Right lobe of liver (tissue), 6 donors: ENCODE data around the gene SYNGAP1. TPM values are rescaled to one million over a fixed set of nuclear protein-coding genes. Genes with fewer than 3 reads are reported as not detected.

ENCODE experiments used
- ATAC-seq, 4 donors: fragments of 200-7000 bp; cut with Tn5 transposase; one replicate each; pipeline ENCODE4 v1.9.1; 2020; ENCODE audit warnings: mild to moderate bottlenecking in 4 of 4, moderate library complexity in 4 of 4
- DNase-seq, 3 donors: peaks; one replicate each; pipeline ENCODE4 v3.0.0-alpha.2; 2020
- H3K27ac ChIP-seq, 3 donors: fragments of 200-600 bp; one replicate each; pipeline ENCODE4 v1.8.0; 2022
- H3K27me3 ChIP-seq, 2 donors: fragments of 200-600 bp; one replicate each; pipeline ENCODE4 v1.8.0; 2022
- H3K36me3 ChIP-seq, 4 donors: fragments of 200-600 bp; sonication (generic) in 1 of 4; one replicate each; pipeline versions ENCODE4 v1.5.1 to v1.8.0; 2017 to 2022; ENCODE audit warnings: control low read depth in 1 of 4
- H3K4me1 ChIP-seq, 4 donors: fragments of 200-600 bp; sonication (generic) in 1 of 4; one replicate each; pipeline versions ENCODE4 v1.5.1 to v1.8.0; 2017 to 2022; ENCODE audit warnings: control low read depth in 1 of 4
- H3K4me3 ChIP-seq, 3 donors: fragments of 200-600 bp; one replicate each; pipeline ENCODE4 v1.8.0; 2022
- H3K9me3 ChIP-seq, 4 donors: fragments of 200-600 bp; sonication (generic) in 1 of 4; one replicate each; pipeline versions ENCODE4 v1.5.1 to v1.8.0; 2017 to 2022; ENCODE audit warnings: control low read depth in 1 of 4
- CTCF ChIP-seq, 4 donors: fragments of 200-600 bp in 3 of 4; fragments of 450-650 bp in 1 of 4; IDR thresholded peaks; one replicate each; pipeline versions ENCODE4 v1.5.1 to v1.8.0; 2016 to 2022; ENCODE audit warnings: antibody characterized with exemption in 4 of 4, mild to moderate bottlenecking in 2 of 4
- POLR2A ChIP-seq: fragments of 450-650 bp; IDR thresholded peaks from one replicate; pipeline ENCODE4 v1.6.1; 2017; ENCODE audit warnings: antibody characterized with exemption, mild to moderate bottlenecking
- WGBS: methylation state at CpG from one replicate; pipeline ENCODE4 v1.1.6; 2018; ENCODE audit warnings: low coverage, low lambda C conversion rate; ENCODE audit not compliant: insufficient coverage; ENCODE audit errors: missing lambda C conversion rate; 5-methylcytosine and 5-hydroxymethylcytosine counted together
- intact Hi-C, 2 donors: fragments of 100-400 bp; cut with DNase I; formaldehyde crosslinking; loops; one replicate each; pipeline versions ENCODE4 v1.11.2 to v1.14.1; 2022
- total RNA-seq, 6 experiments: library from RNA; depleted of rRNA in 2 of 6; stranded (reverse); fragments of >200 nt in 2 of 6; fragmentation: NEBNext Ultra II Directional in 3 of 6; extraction: Animal tissue kit (Norgen Biotek cat#: 25700) in 3 of 6; gene quantifications; one replicate each; pipeline versions ENCODE4 v1.1.0 to v1.2.4, GENCODE V29; 2016 to 2023
- donor health status: DM: no; HTN: yes; CAD: no.
- donor health status: DM: no; HTN: no; CAD: no.
- donor health status: DM: no; HTN: no; CAD: no.
- donor health status: DM: no; HTN: yes; CAD: no.
- donor health status: DM: no; HTN: yes; CAD: no.

SYNGAP1 gene
- total RNA-seq, 6 experiments from 2014 or later = 1.8 to 4.1 (median 2.8) TPM

GRCh38 chr6:33413241-33414120 is 6.4 kb upstream of the SYNGAP1 start:
- H3K4me1 ChIP-seq = peaks cover 0 to 19% (median 7%) of the 10 kb centered on the region in 4 donors
- peaks cover 0 to 22% (median 2%) of the 10 kb centered on the region in 4 donors for H3K36me3 ChIP-seq
- TF ChIP-seq POLR2A = no peak
- TF ChIP-seq CTCF (IDR thresholded peaks at IDR 0.05) = no peak
- WGBS = 90% methylated on average over 12 of the region's 14 CpGs
- no peak for ATAC-seq
- H3K27me3 ChIP-seq = no peaks in the 10 kb centered on the region
- no peak overlapping the region for H3K4me3 ChIP-seq
- intact Hi-C loops = no loop called here
- no peaks in the 10 kb centered on the region for H3K9me3 ChIP-seq
- DNase-seq = no peak
- no peak overlapping the region for H3K27ac ChIP-seq

DNA sequence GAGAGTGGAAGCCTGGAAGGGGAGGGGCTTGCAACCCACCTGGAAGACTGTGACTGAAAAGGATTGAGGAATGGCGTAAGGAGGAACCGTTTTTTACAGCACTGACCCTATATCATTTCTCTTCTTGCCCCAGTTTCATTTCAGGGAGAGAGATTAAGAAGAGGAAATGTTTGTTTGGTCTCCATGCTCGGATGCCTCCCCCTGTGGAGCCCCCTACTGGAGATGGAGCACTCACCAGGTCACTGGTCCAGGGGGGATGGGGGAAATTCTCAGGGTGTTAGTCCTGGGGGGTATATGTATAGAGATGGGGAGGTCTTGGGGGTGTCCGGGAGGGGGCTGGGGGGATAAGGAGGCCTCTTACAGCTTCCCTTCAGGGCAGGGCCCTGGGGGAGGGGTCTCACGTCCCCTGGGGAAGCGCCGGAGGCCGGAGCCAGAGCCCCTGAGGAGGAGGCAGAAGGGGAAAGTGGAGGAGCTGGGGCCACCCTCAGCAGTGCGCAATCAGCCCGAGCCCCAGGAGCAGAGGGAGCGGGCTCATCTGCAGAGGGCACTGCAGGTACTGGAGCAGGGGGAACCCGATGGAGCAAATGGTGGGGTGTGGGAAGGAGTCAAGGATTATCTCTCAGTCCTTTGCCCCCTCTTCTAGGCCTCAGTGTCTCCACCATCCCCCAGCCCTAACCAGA is 5.1 kb upstream of the SYNGAP1 start:
- TF ChIP-seq POLR2A = no peak
- peak in 1 of 4 donors; percentile 5 for TF ChIP-seq CTCF (IDR thresholded peaks at IDR 0.05)
- peaks cover 0 to 22% (median 7%) of the 10 kb centered on the region in 4 donors for H3K4me1 ChIP-seq
- ATAC-seq = no peak
- intact Hi-C loops = no loop called here
- H3K4me3 ChIP-seq = no peak overlapping the region
- no peaks in the 10 kb centered on the region for H3K9me3 ChIP-seq
- peaks cover 0 to 22% (median 2%) of the 10 kb centered on the region in 4 donors for H3K36me3 ChIP-seq
- H3K27ac ChIP-seq = no peak overlapping the region
- 57% methylated on average over 5 of the region's 12 CpGs for WGBS
- H3K27me3 ChIP-seq = no peaks in the 10 kb centered on the region
- no peak for DNase-seq

DNA sequence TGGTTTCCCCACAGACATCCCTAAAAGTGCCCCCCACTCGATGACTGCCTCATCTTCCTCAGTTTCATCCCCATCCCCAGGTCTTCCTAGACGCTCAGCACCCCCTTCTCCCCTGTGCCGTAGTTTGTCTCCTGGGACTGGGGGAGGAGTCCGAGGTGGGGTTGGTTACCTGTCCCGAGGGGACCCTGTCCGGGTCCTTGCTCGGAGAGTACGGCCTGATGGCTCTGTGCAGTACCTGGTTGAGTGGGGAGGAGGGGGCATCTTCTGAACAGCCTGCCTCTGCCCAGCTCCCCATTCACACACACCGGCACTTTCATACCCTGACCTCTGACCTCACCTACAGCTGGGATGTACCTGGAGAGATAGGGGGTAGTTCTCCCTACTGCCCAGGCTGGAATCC is 4.0 kb upstream of the SYNGAP1 start:
- Histone ChIP-seq H3K36me3 (peaks cover 0 to 22% (median 2%) of the 10 kb centered on the region in 4 donors), H3K27me3 (no peaks in the 10 kb centered on the region), H3K9me3 (no peaks in the 10 kb centered on the region), H3K4me1 (peaks cover 0 to 22% (median 7%) of the 10 kb centered on the region in 4 donors), H3K4me3 (no peak overlapping the region), H3K27ac (no peak overlapping the region)
- WGBS = 83% methylated on average over 9 of the region's 9 CpGs
- DNase-seq (no peak), ATAC-seq (no peak)
- TF ChIP-seq POLR2A = no peak
- TF ChIP-seq CTCF (IDR thresholded peaks at IDR 0.05) = no peak
- intact Hi-C loops = no loop called here

DNA sequence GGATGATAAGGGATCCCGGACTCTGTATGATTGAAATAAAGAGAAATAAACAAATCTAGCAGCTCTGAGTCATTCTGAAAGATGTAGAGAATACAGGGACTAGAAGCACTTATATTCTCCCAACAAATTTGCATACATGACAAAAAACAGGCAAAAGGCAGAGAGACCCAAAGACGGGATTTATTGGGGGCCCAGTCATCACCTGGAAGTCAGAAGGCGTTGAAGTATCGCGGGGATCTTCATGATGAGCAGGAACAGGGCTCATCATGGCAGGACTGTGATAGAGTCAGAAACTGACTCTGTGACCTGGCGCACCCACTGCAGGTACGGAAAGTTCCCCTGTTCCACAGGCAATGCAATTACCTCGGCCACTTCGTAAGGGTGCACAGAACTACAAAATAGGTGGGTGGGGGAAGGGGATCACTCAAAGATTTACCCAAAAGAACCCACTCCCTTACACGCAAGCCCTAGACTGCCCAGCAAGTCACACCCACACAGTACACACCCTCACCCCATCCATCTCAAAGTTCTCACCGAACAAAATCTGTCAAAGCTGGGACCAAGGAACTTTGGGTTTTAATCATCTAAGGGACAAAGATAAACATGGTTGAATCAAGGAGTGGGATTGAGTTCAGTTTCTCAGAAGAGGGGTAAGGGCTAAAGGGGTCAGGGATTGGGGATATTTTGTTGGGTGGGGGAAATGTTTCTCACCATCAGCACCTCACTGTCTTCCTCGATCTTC is 3.3 kb upstream of the SYNGAP1 start:
- intact Hi-C loops = no loop called here
- Histone ChIP-seq H3K4me3 (peak overlapping the region; percentile 64 to 76 (median 70)), H3K27ac (peak overlapping the region in 1 of 3 donors; percentile 92), H3K27me3 (no peaks in the 10 kb centered on the region), H3K9me3 (no peaks in the 10 kb centered on the region), H3K4me1 (peaks cover 0 to 20% (median 5%) of the 10 kb centered on the region in 4 donors), H3K36me3 (peaks cover 0 to 22% (median 2%) of the 10 kb centered on the region in 4 donors)
- TF ChIP-seq CTCF (IDR thresholded peaks at IDR 0.05) (no peak), POLR2A (no peak)
- ATAC-seq (no peak), DNase-seq (no peak)
- WGBS = 54% methylated on average over 8 of the region's 12 CpGs
